ENCODE data around the gene FAM120B.

FAM120B gene

DNA sequence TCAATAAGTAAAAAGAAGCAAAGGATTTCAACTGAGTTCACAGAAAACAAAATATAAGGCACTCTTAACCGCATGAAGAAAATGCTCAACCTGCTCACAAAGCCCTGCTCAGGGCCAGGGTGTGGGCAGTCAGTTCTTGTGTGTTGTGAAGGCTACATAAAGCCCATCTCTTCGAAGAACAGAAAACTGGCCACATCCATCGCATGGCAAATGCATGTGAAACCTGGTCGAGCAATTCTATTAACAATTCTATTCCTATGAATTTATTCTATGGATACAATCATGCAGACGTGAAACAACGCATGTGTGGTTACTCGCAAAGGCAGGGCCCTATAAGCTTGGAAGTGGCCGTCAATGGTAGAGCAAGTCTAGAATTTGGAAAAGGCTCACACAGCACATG lies 136.0 kb downstream of the FAM120B start:
- DNase-seq (ENCODE audit: low read depth), result no peak
- no peak overlapping the region for H3K4me3 ChIP-seq (ENCODE audit: low read length)
- TF ChIP-seq, protein P1, sequence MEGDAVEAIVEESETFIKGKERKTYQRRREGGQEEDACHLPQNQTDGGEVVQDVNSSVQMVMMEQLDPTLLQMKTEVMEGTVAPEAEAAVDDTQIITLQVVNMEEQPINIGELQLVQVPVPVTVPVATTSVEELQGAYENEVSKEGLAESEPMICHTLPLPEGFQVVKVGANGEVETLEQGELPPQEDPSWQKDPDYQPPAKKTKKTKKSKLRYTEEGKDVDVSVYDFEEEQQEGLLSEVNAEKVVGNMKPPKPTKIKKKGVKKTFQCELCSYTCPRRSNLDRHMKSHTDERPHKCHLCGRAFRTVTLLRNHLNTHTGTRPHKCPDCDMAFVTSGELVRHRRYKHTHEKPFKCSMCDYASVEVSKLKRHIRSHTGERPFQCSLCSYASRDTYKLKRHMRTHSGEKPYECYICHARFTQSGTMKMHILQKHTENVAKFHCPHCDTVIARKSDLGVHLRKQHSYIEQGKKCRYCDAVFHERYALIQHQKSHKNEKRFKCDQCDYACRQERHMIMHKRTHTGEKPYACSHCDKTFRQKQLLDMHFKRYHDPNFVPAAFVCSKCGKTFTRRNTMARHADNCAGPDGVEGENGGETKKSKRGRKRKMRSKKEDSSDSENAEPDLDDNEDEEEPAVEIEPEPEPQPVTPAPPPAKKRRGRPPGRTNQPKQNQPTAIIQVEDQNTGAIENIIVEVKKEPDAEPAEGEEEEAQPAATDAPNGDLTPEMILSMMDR (IDR thresholded peaks at IDR 0.05; ENCODE audit: insufficient read depth, low read depth, low read length, missing control alignments), result no peak

DNA sequence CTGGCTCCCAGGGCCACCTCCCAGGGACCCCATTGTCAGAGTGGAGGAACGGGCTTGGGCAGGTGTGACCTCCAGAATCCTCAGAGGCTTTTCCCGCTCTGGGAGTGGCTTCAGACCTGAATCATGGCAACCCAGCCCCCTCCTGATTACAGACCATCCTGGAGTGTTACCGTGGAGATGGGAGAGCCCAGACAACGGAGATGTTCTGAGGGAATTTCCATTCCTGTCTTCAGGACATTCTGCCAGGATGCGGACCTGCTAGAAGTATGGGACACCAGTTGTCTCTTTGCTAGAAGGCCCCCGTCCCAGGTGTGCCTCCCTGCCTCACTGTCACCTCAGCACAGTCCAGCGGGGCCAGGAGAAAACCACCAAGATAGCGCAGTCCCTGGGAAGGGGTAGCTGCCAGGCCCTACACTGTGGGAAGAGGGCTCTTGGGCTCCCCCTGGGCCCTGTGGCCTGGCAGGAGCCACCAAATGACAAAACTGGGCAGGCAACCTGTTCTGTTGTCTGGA lies 136.6 kb downstream of the FAM120B start:
- TF ChIP-seq, protein P1 (IDR thresholded peaks at IDR 0.05; ENCODE audit: insufficient read depth, low read depth, low read length, missing control alignments), result no peak
- H3K4me3 ChIP-seq (ENCODE audit: low read length), result no peak overlapping the region
- no peak for DNase-seq (ENCODE audit: low read depth)

DNA sequence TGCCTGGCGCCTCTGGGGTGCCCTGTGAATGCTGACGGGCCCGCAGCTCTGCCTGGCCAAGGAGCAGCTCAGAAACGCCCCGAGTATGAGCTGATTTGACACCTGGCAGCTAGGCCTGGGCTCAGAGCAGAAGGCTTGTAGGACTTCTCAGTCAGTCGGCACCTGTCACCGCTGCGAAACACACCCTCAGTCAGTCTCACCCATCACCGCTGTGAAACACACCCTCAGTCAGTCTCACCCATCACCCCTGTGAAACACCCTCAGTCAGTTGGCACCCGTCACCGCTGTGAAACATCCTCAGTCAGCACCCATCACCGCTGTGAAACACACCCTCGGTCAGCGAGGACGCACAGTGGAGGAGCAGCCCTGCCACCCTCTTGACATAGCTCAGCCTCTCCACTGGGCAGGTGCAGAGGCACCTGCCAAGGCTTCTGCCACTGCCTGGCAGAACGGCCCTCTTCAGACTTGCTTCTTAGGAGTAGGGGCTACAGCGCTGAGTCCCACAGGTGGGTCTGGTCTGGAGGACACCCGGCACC lies 137.6 kb downstream of the FAM120B start:
- no peak overlapping the region for H3K4me3 ChIP-seq (ENCODE audit: low read length)
- no peak for DNase-seq (ENCODE audit: low read depth)
- TF ChIP-seq, protein P1 (IDR thresholded peaks at IDR 0.05; ENCODE audit: insufficient read depth, low read depth, low read length, missing control alignments), result no peak

DNA sequence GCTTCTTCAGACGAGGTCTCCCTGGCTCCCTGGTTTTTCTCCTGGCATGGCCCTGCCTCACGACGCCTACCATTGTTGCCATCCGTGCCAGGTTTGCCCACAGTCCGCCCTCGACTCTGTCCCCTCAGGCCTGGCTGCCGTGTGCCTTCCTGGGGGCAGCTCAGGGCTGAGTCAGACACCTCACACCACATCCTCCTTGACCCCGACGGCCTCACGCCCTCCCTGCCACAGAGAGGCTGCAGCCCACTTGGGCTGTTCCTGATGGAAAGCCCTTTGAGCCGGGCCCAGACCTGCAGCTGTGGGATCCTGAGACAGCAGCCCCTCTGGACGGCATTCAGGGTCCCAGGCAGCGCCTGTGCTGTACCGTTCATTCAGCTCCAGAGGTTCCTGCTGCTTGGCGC lies 138.3 kb downstream of the FAM120B start:
- DNase-seq (ENCODE audit: low read depth), result no peak
- no peak overlapping the region for H3K4me3 ChIP-seq (ENCODE audit: low read length)

DNA sequence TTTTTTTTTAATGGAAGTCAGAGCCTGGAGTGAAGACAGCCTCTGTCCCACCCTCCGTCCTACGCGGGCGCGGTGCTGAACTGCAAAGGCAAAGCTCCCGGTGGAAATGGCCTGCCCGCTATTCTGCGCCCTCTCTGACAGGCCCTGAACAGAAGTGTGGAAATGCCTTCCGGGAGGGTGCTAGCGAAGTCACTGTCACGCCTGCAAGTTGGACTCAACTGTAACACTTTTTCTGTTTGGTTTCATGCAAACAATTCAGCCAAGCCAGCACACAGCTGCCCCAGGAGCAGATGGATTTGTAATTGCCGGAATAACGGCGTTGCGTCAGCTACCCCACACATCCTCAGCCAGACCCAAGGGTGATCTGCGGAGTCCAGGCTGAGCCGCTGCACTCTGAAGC lies 138.9 kb downstream of the FAM120B start:
- H3K4me3 ChIP-seq (ENCODE audit: low read length), result no peak overlapping the region
- TF ChIP-seq, protein P1 (IDR thresholded peaks at IDR 0.05; ENCODE audit: insufficient read depth, low read depth, low read length, missing control alignments), result no peak
- no peak for DNase-seq (ENCODE audit: low read depth)

More for the DNA sequence above, 138.3 kb downstream of the FAM120B start:
- TF ChIP-seq, protein P1 (IDR thresholded peaks at IDR 0.05; ENCODE audit: insufficient read depth, low read depth, low read length, missing control alignments), result no peak

DNA sequence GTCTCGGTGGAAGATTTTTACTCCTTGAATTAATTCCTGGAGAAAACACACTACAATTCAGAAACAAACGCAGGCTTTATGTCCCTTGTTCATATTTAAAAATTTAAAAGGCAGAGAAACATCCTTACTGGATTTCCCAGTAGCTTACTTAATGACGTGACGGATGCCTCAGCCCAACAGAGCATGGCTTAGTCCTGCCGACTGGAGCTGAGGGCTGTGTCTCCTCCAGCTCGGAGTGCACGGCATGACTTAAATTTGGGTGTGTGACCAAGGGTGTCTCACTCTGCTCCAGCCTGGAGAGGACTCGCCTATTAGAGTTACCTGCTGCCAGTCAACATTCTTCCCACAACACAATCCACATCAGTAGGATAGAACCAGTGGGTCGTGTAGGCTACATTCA lies 139.4 kb downstream of the FAM120B start:
- no peak for DNase-seq (ENCODE audit: low read depth)
- no peak overlapping the region for H3K4me3 ChIP-seq (ENCODE audit: low read length)
- TF ChIP-seq, protein P1 (IDR thresholded peaks at IDR 0.05; ENCODE audit: insufficient read depth, low read depth, low read length, missing control alignments), result no peak

Data from epithelial cell of esophagus (primary cell).